Mesothelial cell of epicardium (in vitro differentiated cells): ENCODE results near the gene TEKTIP1. TPM values are rescaled to one million over a fixed set of nuclear protein-coding genes. Genes with fewer than 3 reads are reported as not detected.

Experiments used
- DNase-seq, 2 experiments: peaks; one replicate each; pipeline ENCODE4 v3.0.0; 2021; ENCODE audit warnings: low spot score in 2 of 2; ENCODE audit not compliant: unreplicated experiment in 2 of 2
- H3K27ac Mint-ChIP-seq: 2 replicates; pipeline ENCODE4 v1.8.0; 2021; ENCODE audit warnings: mixed read lengths
- H3K27me3 Mint-ChIP-seq: 2 replicates; pipeline ENCODE4 v1.8.0; 2021; ENCODE audit warnings: low read depth, mixed read lengths
- H3K36me3 Mint-ChIP-seq: 2 replicates; pipeline ENCODE4 v1.8.0; 2021; ENCODE audit warnings: mixed read lengths
- H3K4me1 Mint-ChIP-seq: 2 replicates; pipeline ENCODE4 v1.8.0; 2021; ENCODE audit warnings: mixed read lengths
- H3K4me3 Mint-ChIP-seq: 2 replicates; pipeline ENCODE4 v1.8.0; 2021; ENCODE audit warnings: mild to moderate bottlenecking, moderate library complexity, mixed read lengths
- H3K9me3 Mint-ChIP-seq: 2 replicates; pipeline ENCODE4 v1.8.0; 2021; ENCODE audit warnings: mixed read lengths
- CTCF ChIP-seq: fragments of 200-600 bp; sonication (generic); IDR thresholded peaks from one replicate; pipeline ENCODE4 v1.5.0; 2021; ENCODE audit warnings: antibody characterized with exemption; ENCODE audit not compliant: unreplicated experiment
- total RNA-seq: library from RNA; stranded (reverse); gene quantifications from 3 replicates; pipeline ENCODE4 v1.2.1, GENCODE V29; 2021

TEKTIP1 gene
- total RNA-seq, 1 donor from 2014 or later, result 3.5 TPM

- Mint-ChIP-seq H3K4me1 (peaks cover 12% of the 10 kb centered on the region), H3K36me3 (peaks cover 11% of the 10 kb centered on the region), H3K27ac (no peak overlapping the region), H3K9me3 (no peaks in the 10 kb centered on the region), H3K27me3 (peaks cover 12% of the 10 kb centered on the region), H3K4me3 (no peak overlapping the region)
- TF ChIP-seq CTCF, result no peak
- no peak for DNase-seq
Measured at GRCh38 chr19:3570606-3571011, 31.6 kb downstream of the TEKTIP1 start.

GRCh38 chr19:3572132-3572854 is 33.3 kb downstream of the TEKTIP1 start:
- Mint-ChIP-seq H3K27me3 (peaks cover 19% of the 10 kb centered on the region), H3K27ac (no peak overlapping the region), H3K4me1 (peaks cover 19% of the 10 kb centered on the region), H3K9me3 (no peaks in the 10 kb centered on the region), H3K4me3 (peak overlapping the region; percentile 66), H3K36me3 (peaks cover 11% of the 10 kb centered on the region)
- TF ChIP-seq CTCF, result no peak
- peak; percentile 99 to 100 for DNase-seq

GRCh38 chr19:3572855-3573161 is 33.8 kb downstream of the TEKTIP1 start, which contains the start of gene HMG20B:
Gene HMG20B, plus strand, starts transcription at chr19:3572944. Its CDS starts 366 bp downstream, at chr19:3573310.
- TF ChIP-seq CTCF, result no peak
- Mint-ChIP-seq H3K27me3 (peaks cover 21% of the 10 kb centered on the region), H3K27ac (no peak within 1 kb of the TSS), H3K36me3 (peaks cover 11% of the 10 kb centered on the region), H3K4me1 (peaks cover 19% of the 10 kb centered on the region), H3K4me3 (peak within 1 kb of the TSS; percentile 74), H3K9me3 (no peaks in the 10 kb centered on the region)
- no peak for DNase-seq

GRCh38 chr19:3573162-3573857 is 34.3 kb downstream of the TEKTIP1 start:
- no peak overlapping the region for H3K27ac Mint-ChIP-seq
- peaks cover 22% of the 10 kb centered on the region for H3K27me3 Mint-ChIP-seq
- no peak for TF ChIP-seq CTCF
- peak in 1 of 2 experiments; percentile 52 for DNase-seq
- H3K4me3 Mint-ChIP-seq, result peak overlapping the region; percentile 74
- peaks cover 19% of the 10 kb centered on the region for H3K4me1 Mint-ChIP-seq
- H3K9me3 Mint-ChIP-seq, result no peaks in the 10 kb centered on the region
- H3K36me3 Mint-ChIP-seq, result peaks cover 11% of the 10 kb centered on the region

GRCh38 chr19:3573858-3574637 is 35.1 kb downstream of the TEKTIP1 start:
- H3K36me3 Mint-ChIP-seq, result peaks cover 11% of the 10 kb centered on the region
- no peaks in the 10 kb centered on the region for H3K9me3 Mint-ChIP-seq
- H3K4me1 Mint-ChIP-seq, result peaks cover 19% of the 10 kb centered on the region
- no peak for TF ChIP-seq CTCF
- peak; percentile 77 to 81 for DNase-seq
- H3K4me3 Mint-ChIP-seq, result peak overlapping the region; percentile 74
- peaks cover 26% of the 10 kb centered on the region for H3K27me3 Mint-ChIP-seq
- no peak overlapping the region for H3K27ac Mint-ChIP-seq
